ENCODE results near the gene RHO. TPM values are rescaled to one million over a fixed set of nuclear protein-coding genes. Genes with fewer than 3 reads are reported as not detected.

Gene RHO
- total and polyA plus RNA-seq, 2 donors (not counting 3 experiments of a cell fraction or from before 2014, with no cell fraction given), result not detected

- ChIA-PET POLR2A (no interaction called here), CTCF (interaction anchor here (1.1 to 1.4 kb wide), 3 partner anchors 19 to 47 kb away, joined by 3 to 5 read pairs (median 3); no protein-coding TSS in a partner anchor)
- Histone ChIP-seq H3K9me3 (replicated peaks; ENCODE audit: control insufficient read depth, insufficient read depth, low read length) (no peaks in the 10 kb centered on the region), H3K36me3 (ENCODE audit: control insufficient read depth in 2 of 2, extremely low read depth in 1 of 2, insufficient read depth in 2 of 2, low read length in 2 of 2) (no peaks in the 10 kb centered on the region), H3K27ac (ENCODE audit: insufficient read depth, low read depth, low read length) (no peak overlapping the region), H3K27me3 (ENCODE audit: control insufficient read depth in 2 of 2, insufficient read depth in 2 of 2, low read length in 2 of 2) (no peaks in the 10 kb centered on the region), H4K20me1 (replicated peaks; ENCODE audit: control insufficient read depth, extremely low read depth, insufficient read depth, low read length) (no peaks in the 10 kb centered on the region), H3K9ac (replicated peaks; ENCODE audit: extremely low read depth, insufficient read depth, low read length) (no peak overlapping the region), H3K4me2 (ENCODE audit: insufficient read depth, low read length) (no peak overlapping the region), H2AFZ (ENCODE audit: low read depth, low read length) (no peak overlapping the region), H3K4me3 (replicated peaks in 1 of 3; ENCODE audit: insufficient read depth in 1 of 3, low read depth in 1 of 3, low read length in 3 of 3) (no peak overlapping the region), H3K79me2 (ENCODE audit: control insufficient read depth, insufficient read depth, low read length) (no peaks in the 10 kb centered on the region), H3K9me1 (replicated peaks; ENCODE audit: control insufficient read depth, extremely low read depth, insufficient read depth, low read length) (no peaks in the 10 kb centered on the region), H3K4me1 (ENCODE audit: control insufficient read depth, extremely low read depth, insufficient read depth, low read length) (no peaks in the 10 kb centered on the region)
- intact Hi-C loops (cut with micrococcal nuclease), result no loop called here
- DNase-seq (ENCODE audit: low read depth, low spot score) (no peak), FAIRE-seq (no peak)
- dilution Hi-C loops (cut with MboI; ENCODE audit: extremely low pct_ligation_motif_present, low sequenced_read_pairs), result no loop called here
- TF ChIP-seq JUN (IDR thresholded peaks at IDR 0.05; ENCODE audit: borderline replicate concordance, insufficient read depth, insufficient read length, low read depth) (no peak), EZH2 (IDR thresholded peaks at IDR 0.05; ENCODE audit: borderline replicate concordance, low read depth, low read length, severe bottlenecking) (no peak), CTCF (IDR thresholded peaks at IDR 0.05; ENCODE audit: extremely low read depth in 1 of 2, insufficient read depth in 1 of 2, low read depth in 1 of 2, low read length in 2 of 2) (no peak), FOS (IDR thresholded peaks at IDR 0.05; ENCODE audit: borderline replicate concordance, insufficient read depth, low read length) (no peak), POLR2AphosphoS5 (IDR thresholded peaks at IDR 0.05; ENCODE audit: insufficient read depth, low read depth, low read length) (no peak), MYC (IDR thresholded peaks at IDR 0.05; ENCODE audit: low read depth, low read length) (no peak), MAX (IDR thresholded peaks at IDR 0.05; ENCODE audit: insufficient read depth, insufficient read length) (no peak), POLR2A (IDR thresholded peaks at IDR 0.05; ENCODE audit: low read depth, low read length) (no peak), GATA2 (IDR thresholded peaks at IDR 0.05; ENCODE audit: insufficient read depth, insufficient read length, low read depth, low read length) (no peak)
- BruUV-seq (replicated peaks), result no TSS peak
Measured at GRCh38 chr3:129536804-129537203, 8.4 kb downstream of the RHO start.

Data from endothelial cell of umbilical vein (primary cell).